HAP-1 (cell line): ENCODE data around the gene LRG1.

ENCODE experiments used
- DNase-seq, 2 experiments: peaks; one replicate each; pipeline ENCODE4 v3.0.0-alpha.2; 2016 to 2020; ENCODE audit warnings: low spot score in 2 of 2
- H3K27me3 ChIP-seq: fragments of 250-450 bp; sonication (Bioruptor Pico); 2 replicates; pipeline ENCODE4 v1.5.1; 2020; ENCODE audit warnings: low read depth, mild to moderate bottlenecking, moderate library complexity
- H3K36me3 ChIP-seq: fragments of 250-450 bp; sonication (Bioruptor Pico); replicated peaks from 2 replicates; pipeline ENCODE4 v1.5.1; 2020; ENCODE audit warnings: mild to moderate bottlenecking
- H3K4me1 ChIP-seq: fragments of 250-450 bp; sonication (Bioruptor Pico); 2 replicates; pipeline ENCODE4 v1.5.1; 2020; ENCODE audit warnings: mild to moderate bottlenecking
- H3K4me3 ChIP-seq: fragments of 250-450 bp; sonication (Bioruptor Pico); 2 replicates; pipeline ENCODE4 v1.5.1; 2020; ENCODE audit warnings: mild to moderate bottlenecking, moderate library complexity
- H3K9me3 ChIP-seq: fragments of 250-450 bp; sonication (Bioruptor Pico); 2 replicates; pipeline ENCODE4 v1.5.1; 2020; ENCODE audit warnings: mild to moderate bottlenecking, moderate library complexity
- in situ Hi-C: fragments of 300-500 bp; cut with MboI; formaldehyde crosslinking; loops from 3 replicates; pipeline ENCODE4 v1.14.3; 2020; ENCODE audit warnings: low sequenced_read_pairs, inconsistent platforms, mixed read lengths

LRG1 gene

GRCh38 chr19:4487572-4487971 lies 52.3 kb downstream of the LRG1 start:
- H3K36me3 ChIP-seq = peaks cover 38% of the 10 kb centered on the region
- H3K4me1 ChIP-seq = no peaks in the 10 kb centered on the region
- no peak for DNase-seq
- no peaks in the 10 kb centered on the region for H3K27me3 ChIP-seq
- no peak overlapping the region for H3K4me3 ChIP-seq
- no peaks in the 10 kb centered on the region for H3K9me3 ChIP-seq
- in situ Hi-C loops = no loop called here
